Measurements from ENCODE around the gene GABRR1. TPM values are rescaled to one million over a fixed set of nuclear protein-coding genes. Genes with fewer than 3 reads are reported as not detected.
A peak's percentile ranks its signal among the peaks of the same experiment; 100 is the strongest.

GABRR1 gene
- total and polyA plus RNA-seq, 2 of the 13 experiments (the other 11 are each of a cell fraction or from before 2014, with no cell fraction given) = not detected

- in situ Hi-C loops (cut with HindIII; ENCODE audit: extremely low pct_ligation_motif_present, low pct_unique_long_range_greater_than_20kb) = no loop called here
- Histone ChIP-seq H3K4me3 (replicated peaks in 1 of 3; ENCODE audit: insufficient read depth in 1 of 3, low read depth in 2 of 3, low read length in 3 of 3) (no peak overlapping the region), H3K27me3 (ENCODE audit: control insufficient read depth in 1 of 2, insufficient read depth in 2 of 2, low read length in 2 of 2) (peaks cover 0 to 13% of the 10 kb centered on the region in 2 experiments; a peak in 1 of 5 replicates), H3K4me1 (ENCODE audit: insufficient read depth, low read length) (no peaks in the 10 kb centered on the region), H3K4me2 (ENCODE audit: low read depth, low read length) (no peak overlapping the region), H2AFZ (ENCODE audit: low read length) (no peak overlapping the region), H3K79me2 (ENCODE audit: insufficient read depth, low read length) (no peaks in the 10 kb centered on the region), H3K9me3 (ENCODE audit: low read length) (peaks cover 9% of the 10 kb centered on the region; the same call in 1 of the 2 replicates), H4K20me1 (ENCODE audit: insufficient read depth, low read length) (no peaks in the 10 kb centered on the region), H3K27ac (ENCODE audit: extremely low read length, insufficient read depth, low read length) (no peak overlapping the region), H3K9ac (ENCODE audit: insufficient read depth, low read depth, low read length) (no peak overlapping the region), H3K36me3 (replicated peaks in 1 of 2; ENCODE audit: control insufficient read depth in 1 of 2, insufficient read depth in 2 of 2, low read length in 2 of 2) (no peaks in the 10 kb centered on the region)
- ATAC-seq (no peak), DNase-seq (ENCODE audit: low spot score) (no peak), FAIRE-seq (no peak)
- ChIA-PET CTCF (ENCODE audit: low intra/inter-chr PET ratio, low total read pairs) (no interaction called here), POLR2A (no interaction called here)
- intact Hi-C loops (cut with micrococcal nuclease; ENCODE audit: unreplicated experiment) = no loop called here
- 90% methylated on average over 1 of the region's 1 CpG for WGBS (ENCODE audit: low lambda C conversion rate)
- TF ChIP-seq ZNF160 (CRISPR knock-in tag; IDR thresholded peaks at IDR 0.05) = peak; percentile 93; the same call in 1 of the 2 replicates
- TF ChIP-seq JUNB (CRISPR knock-in tag; IDR thresholded peaks at IDR 0.05; ENCODE audit: borderline replicate concordance) = no peak
- TF ChIP-seq ZNF879 (CRISPR knock-in tag; IDR thresholded peaks at IDR 0.05) = no peak
- no peak for TF ChIP-seq ZNF652 (CRISPR knock-in tag; IDR thresholded peaks at IDR 0.05; ENCODE audit: borderline replicate concordance, low read depth)
- no peak for TF ChIP-seq ZBTB49 (CRISPR knock-in tag; IDR thresholded peaks at IDR 0.05; ENCODE audit: borderline replicate concordance)
- no peak for TF ChIP-seq HOXA5 (CRISPR knock-in tag; IDR thresholded peaks at IDR 0.05)
- TF ChIP-seq ZNF292 (CRISPR knock-in tag; IDR thresholded peaks at IDR 0.05; ENCODE audit: borderline replicate concordance, low read depth) = no peak
- no TSS peak for BruUV-seq (replicated peaks)
These were observed 22.6 kb downstream of the GABRR1 start for GRCh38 chr6:89194559-89194958.
